GM12801 (cell line): Measurements from ENCODE around the gene SEMA5A.

Experiments
- TF ChIP-seq, protein P1 (sequence below): IDR thresholded peaks from one replicate; pipeline ENCODE4 v1.5.1; 2011; ENCODE audit warnings: control low read depth; ENCODE audit not compliant: insufficient read length; ENCODE audit errors: extremely low read depth

SEMA5A gene

DNA sequence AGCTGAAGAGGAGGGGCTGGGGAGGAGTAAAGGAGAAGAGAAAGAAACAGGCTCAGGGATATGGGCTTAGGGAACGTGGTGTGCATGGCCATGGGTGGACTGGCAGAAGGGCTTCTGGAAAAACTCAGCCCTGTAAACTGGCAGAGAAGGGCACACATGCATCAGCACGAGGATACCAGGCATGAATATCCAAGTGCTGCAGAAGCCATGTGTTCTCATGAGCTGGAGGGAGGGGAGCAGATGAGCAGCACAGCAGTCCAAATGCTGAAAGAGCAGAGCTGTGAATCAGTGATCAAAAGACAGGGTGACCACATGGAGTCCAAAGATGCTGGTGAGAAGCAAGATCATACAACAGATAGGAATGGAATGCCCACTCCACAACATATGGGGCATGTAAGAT lies 72.3 kb downstream of the SEMA5A start:
- TF ChIP-seq, protein P1, sequence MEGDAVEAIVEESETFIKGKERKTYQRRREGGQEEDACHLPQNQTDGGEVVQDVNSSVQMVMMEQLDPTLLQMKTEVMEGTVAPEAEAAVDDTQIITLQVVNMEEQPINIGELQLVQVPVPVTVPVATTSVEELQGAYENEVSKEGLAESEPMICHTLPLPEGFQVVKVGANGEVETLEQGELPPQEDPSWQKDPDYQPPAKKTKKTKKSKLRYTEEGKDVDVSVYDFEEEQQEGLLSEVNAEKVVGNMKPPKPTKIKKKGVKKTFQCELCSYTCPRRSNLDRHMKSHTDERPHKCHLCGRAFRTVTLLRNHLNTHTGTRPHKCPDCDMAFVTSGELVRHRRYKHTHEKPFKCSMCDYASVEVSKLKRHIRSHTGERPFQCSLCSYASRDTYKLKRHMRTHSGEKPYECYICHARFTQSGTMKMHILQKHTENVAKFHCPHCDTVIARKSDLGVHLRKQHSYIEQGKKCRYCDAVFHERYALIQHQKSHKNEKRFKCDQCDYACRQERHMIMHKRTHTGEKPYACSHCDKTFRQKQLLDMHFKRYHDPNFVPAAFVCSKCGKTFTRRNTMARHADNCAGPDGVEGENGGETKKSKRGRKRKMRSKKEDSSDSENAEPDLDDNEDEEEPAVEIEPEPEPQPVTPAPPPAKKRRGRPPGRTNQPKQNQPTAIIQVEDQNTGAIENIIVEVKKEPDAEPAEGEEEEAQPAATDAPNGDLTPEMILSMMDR = no peak

DNA sequence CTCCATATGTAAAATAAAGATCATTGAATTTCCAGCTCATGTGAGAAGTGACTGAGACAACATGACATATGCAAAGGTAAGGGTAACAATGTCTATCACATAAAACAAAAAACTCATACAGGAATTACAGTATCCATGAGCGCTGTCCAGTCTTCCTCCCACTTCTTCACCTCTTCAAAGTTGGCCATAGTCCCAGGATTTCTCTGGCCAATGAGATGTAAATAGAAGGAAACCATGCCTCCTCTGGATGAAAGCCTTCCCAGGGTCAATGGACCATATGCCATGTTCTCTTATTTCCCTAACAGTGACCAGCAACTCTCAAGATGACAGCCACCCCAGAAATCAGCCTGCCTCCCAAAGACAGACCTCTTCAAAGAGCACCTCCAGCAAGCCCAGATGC lies 75.5 kb downstream of the SEMA5A start:
- TF ChIP-seq, protein P1 = no peak

DNA sequence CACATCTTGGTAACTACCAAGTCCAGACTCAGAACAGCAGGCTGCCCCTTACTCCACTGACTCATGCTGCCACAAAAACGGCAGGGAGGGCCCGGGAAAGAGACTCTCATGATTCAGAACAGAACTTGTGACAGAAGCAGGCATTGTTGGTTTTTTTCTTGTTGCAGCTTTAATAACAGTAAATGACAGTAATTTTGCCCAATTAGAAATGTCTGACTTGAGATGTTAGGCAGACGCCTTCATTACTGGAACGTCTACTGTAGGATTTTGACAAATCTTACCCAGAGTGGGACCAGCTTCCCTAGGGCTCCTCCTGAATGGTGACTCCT lies 77.9 kb downstream of the SEMA5A start:
- TF ChIP-seq, protein P1 = no peak

DNA sequence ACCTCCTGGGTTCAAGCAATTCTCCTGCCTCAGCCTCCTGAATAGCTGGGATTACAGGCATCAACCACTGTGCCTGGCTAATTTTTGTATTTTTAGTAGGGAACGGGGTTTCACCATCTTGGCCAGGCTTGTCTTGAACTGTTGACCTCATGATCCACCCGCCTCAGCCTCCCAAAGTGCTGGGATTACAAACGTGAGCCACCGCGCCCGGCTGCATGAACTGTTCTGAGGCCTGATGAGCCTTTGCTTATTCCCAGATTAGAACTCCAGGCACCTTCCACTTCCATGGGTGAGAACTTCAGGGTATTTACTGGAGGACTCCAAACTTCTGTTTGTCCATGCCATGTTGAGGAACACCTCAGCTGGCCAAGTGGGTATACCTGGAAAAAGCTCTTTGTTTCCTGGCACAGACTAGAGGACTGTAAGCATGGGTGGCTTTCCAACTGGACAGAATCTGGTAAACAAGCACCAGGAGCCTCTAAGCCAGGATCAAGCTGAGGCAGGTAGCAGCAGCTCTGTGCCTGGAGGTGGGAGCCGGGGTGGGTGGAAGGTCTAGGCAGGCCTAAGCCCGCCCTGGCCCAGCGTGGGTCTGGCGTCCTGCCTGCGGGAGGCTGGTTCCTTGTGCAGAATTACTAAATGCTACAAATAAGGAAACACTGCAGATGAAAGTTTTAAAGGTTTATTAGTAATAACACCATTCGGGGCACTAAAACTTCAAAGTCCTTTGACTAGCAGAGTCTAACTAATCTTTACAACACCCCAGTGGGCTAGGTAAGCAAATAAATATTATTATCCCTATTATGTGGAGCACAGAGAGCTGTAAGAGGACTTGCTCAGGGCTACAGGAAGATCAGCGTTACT lies 78.4 kb downstream of the SEMA5A start:
- TF ChIP-seq, protein P1 = no peak

DNA sequence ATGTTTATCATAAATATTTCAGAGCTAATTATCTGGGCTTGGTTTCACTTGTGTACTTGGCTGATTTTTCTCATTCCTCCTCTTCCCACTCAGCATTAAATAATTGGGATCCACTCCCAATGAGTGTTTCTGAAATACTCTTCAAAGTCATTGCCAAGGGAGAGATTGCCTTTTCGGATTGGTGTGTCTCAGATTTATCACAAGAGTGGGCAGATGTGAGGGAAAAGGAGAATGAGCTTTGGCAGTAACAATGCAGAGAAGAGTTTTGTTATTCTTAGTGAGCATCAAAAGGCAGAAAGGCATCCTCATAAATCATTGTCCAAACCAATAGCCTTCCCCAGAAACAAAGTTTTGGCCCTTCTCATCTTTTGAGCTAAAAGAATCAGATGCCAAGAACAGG lies 79.2 kb downstream of the SEMA5A start:
- TF ChIP-seq, protein P1 = no peak

DNA sequence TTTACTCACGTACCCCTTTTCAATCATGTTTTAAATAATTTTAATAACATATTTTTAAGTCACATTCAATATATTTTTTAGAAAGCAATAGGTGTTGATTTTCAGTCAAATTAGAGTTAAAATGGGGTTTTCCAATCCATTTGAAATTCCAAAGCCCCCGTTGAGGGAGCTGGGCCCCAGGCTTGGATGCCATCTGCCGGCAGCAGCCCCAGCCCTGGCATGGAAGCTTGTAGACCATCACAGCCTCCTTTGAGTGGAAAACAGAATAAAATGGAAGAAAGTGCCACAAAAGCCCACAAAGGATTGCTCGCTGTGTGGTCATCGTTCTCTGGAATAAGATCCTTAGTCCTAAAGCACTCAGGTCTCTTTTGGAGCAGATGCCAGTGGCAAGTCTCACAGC lies 81.4 kb downstream of the SEMA5A start:
- TF ChIP-seq, protein P1 = no peak

DNA sequence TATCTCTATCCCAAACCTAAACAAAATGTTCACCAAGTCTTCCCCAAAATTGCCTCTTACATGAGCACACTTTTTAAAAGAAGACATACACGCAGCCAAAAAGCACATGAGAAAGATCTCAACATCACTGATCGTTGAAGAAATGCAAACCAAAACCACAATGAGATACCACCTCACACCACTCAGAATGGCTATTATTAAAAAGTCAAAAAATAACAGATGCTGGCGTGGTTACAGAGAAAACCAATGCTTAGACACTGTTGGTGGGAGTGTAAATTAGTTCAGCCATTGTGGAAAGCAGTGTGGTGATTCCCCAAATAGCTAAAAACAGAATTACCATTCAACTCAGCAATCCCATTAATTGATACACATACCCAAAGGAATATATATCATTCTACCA lies 83.8 kb downstream of the SEMA5A start:
- TF ChIP-seq, protein P1 = no peak
